A673 (cell line): ENCODE measurements around the gene MT3.

Source experiments
- EZH2 ChIP-seq: fragments of 200-600 bp; sonication (generic); IDR thresholded peaks from 2 replicates; pipeline ENCODE4 v1.6.1; 2017; ENCODE audit warnings: borderline replicate concordance, low read depth, mild to moderate bottlenecking, mixed read lengths, antibody characterized with exemption, low read length; ENCODE audit not compliant: poor library complexity, severe bottlenecking
- TF ChIP-seq, protein P1 (sequence below): fragments of 300-800, 200-600 bp; sonication (generic); conservative IDR thresholded peaks from 2 replicates; pipeline ENCODE4 v1.5.1; 2017; ENCODE audit warnings: low read depth, mild to moderate bottlenecking, antibody characterized with exemption, low read length, moderate library complexity, mixed read lengths

DNA sequence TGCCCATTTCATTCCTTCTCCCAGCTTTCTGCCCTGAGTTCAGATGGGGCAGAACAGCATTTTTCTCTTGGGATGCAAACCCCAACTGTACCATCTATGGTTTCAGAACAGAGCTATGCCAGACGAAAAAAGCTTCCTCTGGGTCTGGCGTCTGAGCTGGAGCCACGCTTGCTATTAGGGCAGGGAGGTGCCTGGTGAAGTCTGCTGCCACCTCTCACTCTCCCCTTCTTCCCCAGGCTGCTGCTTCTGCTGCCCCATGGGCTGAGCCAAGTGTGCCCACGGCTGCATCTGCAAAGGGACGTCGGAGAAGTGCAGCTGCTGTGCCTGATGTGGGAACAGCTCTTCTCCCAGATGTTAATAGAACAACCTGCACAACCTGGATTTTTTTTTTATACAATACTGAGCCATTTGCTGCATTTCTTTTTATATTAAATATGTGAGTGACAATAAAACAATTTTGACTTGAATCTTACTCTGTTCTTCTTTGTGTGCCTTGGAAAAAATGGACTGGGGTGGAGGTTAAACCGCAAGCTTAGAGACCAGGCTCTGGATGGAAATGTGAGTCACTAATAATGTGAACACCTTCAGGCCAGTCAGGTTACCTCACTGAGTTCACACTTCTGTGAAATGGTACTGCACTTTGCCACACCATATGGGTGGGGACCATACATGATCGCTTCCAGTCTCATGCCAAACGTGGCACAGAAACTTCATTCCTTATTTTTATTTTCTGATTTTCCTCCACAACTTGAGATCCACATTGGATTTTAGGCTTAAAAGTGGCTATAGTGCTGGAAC lies 47.5 kb downstream of the MT3 start:
- TF ChIP-seq, protein P1, sequence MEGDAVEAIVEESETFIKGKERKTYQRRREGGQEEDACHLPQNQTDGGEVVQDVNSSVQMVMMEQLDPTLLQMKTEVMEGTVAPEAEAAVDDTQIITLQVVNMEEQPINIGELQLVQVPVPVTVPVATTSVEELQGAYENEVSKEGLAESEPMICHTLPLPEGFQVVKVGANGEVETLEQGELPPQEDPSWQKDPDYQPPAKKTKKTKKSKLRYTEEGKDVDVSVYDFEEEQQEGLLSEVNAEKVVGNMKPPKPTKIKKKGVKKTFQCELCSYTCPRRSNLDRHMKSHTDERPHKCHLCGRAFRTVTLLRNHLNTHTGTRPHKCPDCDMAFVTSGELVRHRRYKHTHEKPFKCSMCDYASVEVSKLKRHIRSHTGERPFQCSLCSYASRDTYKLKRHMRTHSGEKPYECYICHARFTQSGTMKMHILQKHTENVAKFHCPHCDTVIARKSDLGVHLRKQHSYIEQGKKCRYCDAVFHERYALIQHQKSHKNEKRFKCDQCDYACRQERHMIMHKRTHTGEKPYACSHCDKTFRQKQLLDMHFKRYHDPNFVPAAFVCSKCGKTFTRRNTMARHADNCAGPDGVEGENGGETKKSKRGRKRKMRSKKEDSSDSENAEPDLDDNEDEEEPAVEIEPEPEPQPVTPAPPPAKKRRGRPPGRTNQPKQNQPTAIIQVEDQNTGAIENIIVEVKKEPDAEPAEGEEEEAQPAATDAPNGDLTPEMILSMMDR = no peak
- no peak for TF ChIP-seq EZH2
